ENCODE measurements around the gene UROC1.

The UROC1 gene

DNA sequence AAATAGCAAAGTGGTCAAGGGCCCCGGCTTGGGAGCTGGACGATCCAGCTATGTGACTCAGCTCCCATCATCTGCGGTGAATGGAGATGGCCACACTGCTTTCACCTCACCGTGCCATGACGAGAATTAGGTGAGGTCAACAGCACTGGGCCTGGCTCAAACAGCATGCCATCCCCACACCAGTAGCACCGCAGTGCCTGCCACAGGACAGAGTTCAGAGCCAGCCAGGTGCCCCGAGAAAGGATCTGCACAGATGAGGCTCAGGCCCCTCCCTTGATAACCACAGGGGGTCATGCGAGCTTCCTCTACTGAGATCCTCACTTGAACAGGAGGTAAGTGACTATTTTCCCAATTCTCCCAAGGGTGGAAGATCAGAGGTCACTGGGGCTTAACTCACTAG lies 71.3 kb downstream of the UROC1 start:
- in situ Hi-C loops (cut with MboI; ENCODE audit: low sequenced_read_pairs): no loop called here

DNA sequence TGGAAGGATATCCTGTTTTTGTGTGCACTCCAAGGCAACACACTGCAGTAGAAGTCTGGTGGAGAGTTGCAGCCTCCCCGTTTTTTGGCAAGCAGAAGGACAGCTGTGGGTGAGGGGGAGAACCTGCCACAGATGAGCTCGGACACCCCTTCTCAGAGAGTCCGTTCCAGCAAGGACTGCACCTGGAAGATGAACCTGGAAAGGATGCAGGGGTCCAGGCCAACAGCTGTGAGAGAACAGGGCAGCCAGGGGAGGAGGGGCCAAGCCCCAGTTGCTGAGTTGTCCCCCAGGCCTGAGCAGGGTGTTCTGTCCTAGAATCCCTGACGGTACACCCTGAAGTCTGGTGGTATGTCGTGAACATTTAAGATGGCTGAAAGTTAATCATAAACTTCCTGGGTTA lies 72.1 kb downstream of the UROC1 start:
- in situ Hi-C loops (cut with MboI; ENCODE audit: low sequenced_read_pairs): no loop called here

DNA sequence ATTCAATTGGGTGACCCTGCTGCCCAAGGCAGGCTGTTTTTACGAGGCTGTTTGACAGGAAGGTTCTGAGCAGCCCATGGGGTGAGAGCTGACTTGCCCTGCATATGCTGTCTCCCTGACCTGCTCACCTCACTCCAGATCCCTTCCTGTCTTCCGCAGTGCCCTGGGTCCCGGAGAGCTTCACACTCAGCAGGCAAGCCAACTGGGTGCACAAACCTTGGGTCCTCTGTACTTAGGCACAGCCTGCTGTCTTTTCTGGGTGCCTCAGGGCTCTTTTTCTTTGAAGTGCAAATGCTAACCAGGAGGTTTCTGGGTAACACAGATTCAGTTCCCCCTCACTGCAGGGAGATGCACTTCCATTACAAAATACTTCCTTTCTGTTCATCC lies 74.7 kb downstream of the UROC1 start:
- in situ Hi-C loops (cut with MboI; ENCODE audit: low sequenced_read_pairs): no loop called here

DNA sequence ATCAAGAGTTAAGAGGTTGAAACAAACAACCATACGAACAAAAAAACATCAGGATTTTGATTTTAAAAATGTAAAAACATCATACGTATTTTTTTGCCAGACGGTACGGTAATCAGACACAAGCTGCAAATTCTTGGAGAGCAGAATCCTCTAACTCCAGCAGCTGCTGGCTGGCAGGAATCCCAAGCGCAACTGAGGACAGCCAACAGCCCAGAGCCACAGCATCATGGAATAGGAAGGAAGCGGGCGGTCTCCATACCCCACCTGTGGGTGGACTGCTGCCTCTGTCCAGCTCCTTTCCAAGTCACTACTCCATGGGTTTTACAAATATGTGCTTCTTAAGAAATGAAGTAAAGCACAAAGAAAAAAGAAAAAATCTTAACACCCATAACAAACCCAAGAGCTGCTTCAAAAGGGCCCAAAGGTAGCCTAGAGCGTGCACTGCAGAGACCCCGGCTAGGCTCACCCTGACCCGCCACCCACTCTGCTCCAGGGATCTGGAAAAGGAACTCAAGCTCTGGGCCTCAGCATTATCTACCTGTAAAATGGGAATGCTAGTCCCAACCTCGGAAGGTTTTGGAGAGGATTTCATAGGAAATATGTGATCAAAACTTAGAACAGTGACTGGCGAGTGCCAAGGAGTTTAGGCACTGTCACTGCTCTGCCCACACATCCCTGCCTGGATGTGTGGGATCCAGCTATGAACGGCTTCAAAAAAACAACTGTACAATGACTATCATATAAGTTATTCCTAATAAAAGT lies 75.3 kb downstream of the UROC1 start:
- in situ Hi-C loops (cut with MboI; ENCODE audit: low sequenced_read_pairs): no loop called here

DNA sequence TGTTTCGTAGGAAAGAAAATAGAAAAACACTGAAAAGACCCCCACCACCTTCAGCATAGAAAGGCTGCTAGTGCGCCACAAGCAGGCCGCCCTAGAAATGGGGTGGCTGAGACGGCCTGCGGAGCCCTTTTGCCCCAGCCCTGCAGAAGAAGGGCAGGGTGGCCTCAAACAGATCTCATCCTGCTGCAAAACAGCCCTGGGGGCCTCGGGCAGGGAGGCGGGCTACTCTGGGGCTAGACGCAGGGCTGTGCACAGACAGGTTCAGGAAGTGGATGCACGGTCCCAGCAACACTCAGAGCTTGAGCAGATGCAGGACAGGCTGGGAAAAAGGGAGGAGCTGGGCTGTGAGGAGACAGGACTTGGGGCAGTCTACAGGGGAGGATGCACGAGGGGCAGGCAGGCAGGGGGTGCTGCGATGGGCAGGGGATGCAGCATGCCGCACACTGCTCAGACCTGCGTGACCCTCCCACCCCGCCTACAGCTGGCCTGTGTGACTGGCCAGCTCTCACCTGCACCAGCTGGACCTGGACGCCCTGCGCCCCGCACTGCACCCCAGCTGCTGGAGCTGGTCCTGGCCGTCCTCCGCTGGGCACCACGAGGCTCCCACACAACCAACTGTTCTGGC lies 76.2 kb downstream of the UROC1 start:
- in situ Hi-C loops (cut with MboI; ENCODE audit: low sequenced_read_pairs): no loop called here

DNA sequence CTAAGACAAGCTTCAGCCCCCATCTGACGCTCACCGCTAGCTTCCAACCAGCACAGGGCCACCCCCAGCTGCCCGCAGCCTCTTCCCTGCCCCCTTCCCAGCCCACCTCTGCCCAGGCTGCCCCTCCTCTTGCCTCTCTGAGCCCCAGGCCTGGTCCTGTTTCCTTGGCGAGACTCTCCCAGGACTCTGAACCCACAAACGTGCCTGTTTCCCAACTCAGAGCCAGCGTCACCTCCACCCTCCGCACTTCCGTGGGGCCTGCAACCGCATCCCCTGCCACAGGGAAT lies 76.9 kb downstream of the UROC1 start:
- in situ Hi-C loops (cut with MboI; ENCODE audit: low sequenced_read_pairs): no loop called here

DNA sequence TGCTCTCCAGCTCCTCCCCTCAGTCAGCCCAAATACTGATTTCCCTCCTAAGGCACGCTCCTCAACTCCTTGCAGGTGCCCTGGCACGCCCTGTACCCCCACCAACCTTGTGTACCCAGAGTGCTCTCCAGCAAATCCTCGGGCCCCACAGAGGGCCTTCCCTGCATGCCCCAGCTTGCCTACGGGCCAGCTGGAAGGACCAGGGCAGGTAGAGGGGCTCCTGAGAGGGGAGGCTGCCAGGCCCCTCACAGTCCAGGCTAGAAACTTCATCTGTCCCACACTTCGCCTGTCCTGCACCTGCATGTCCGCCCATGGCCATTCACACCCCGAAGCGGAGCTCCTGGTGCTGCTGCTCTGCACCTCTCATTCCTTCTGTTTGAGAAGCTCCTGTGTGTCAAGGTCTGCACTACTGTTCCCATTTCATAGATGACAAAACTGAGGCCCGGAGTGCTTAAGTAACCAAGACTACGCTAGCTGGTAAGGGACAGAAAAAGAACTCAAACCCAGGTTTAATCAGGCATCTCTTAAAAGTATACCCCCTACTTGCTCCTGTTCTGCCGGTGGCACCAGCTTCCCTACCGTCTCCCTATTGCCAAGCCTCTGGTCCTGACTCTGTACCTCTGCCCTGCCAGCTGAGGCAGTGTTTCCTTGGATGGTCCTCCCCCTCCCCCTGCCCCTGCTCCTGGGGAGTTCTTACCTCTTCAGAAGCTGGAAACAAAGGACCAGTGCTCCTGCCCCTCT lies 77.4 kb downstream of the UROC1 start:
- in situ Hi-C loops (cut with MboI; ENCODE audit: low sequenced_read_pairs): no loop called here

DNA sequence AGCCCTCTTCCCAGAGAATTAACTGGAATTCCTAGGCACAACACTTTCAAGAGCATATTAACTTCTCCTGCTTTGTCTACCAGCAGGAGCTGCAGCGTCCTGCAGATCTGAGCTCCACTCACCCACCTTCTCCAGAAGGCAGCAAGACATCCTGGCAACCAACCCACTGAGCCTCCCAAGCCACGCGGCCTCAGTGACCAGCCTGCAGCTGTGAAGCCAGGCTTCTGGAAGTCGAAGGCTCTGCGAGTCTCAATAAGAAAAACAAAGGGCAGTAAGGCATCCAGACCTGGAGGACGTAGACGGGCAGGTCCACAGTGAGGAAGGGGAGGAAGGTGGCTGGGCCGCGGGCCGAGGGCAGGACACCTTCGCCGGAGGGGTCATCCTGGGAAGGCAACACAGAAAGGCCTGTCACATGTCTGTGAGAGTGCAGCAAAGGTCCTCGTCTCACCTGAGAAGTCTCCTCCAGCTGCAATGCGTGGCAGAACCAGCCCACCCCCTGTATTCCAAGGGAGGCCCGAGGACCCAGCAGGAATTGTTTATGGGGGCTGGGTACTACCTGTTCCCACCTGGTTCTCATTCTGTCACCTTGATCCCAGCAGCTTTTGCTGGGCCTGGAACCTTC lies 78.1 kb downstream of the UROC1 start:
- in situ Hi-C loops (cut with MboI; ENCODE audit: low sequenced_read_pairs): no loop called here

DNA sequence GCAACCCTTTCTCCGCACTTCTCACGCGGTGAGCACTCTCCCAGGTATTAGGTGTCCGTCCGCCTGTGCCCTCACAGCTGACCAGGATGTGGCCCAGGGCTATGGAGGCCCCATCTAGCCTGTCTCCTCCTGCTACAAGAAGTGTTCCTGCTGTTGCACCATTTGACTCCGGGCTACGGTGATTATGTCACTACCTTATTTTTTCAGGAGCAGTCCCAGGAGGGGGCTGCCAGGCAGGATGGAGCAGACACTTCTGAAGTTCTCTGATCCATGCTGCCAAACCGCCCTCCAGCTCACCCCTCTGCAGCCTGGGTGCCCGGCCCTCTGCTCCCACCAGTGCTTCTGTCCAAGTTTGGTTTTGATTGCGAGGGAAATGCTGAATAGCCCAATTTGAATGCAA lies 78.8 kb downstream of the UROC1 start:
- in situ Hi-C loops (cut with MboI; ENCODE audit: low sequenced_read_pairs): no loop called here

DNA sequence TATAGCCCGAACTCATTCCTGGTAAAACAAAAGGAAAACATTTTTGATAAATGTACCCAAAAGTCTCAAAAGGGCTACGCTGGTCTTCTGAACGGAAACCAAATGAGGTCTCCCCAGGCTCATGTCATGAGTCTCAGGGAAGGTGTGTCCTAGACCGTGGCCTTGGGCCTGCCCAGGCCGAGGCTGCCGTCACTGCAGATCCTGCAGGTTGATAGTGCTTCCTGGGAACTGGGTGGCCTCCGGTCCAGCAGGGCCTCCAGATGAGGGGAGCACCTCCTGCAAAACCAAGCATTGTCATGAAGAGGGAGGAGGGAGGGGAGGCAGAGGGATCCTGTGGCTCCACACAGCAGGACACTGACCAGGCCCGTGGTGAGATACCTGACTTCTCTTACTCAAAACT lies 79.4 kb downstream of the UROC1 start:
- in situ Hi-C loops (cut with MboI; ENCODE audit: low sequenced_read_pairs): no loop called here

DNA sequence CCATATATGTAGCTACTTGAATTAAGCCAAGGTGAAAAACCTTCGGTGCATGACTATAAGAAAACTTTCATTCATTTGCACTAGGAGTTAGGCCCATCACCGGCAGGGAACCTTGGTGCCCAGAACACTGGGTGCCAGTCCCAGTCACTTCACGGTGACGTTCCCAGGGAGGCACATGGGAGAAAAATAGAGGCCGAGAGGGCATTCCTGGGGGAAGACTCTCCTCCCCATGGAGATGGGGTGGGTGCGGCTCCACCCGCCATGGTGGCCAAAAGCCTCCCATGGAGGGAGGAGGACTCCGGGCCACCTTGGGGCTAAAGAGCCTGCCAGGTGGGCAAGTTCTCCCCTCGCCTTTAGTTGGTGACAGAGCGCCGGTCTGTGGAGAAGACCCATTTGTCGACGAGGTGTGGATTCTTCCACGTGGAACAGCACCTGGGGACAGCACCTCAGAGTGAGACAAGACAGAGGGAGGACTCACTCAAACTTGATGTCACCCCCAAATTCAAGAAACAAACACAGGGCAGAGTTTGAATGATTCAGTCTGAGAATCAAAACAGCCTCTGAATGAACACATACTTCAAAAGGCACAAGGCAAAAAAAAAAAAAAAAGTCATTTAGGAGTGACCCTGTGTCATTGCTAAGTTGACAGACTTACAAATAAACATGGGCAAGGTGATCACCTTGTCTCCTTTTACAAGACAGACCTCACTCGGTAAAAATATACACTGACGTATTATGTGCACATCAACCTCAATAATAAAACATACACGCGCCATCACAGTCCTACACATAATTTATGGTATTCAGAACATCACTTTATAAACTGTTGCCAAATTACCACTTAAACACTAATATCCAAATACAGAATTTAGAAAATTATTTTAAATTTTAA lies 80.5 kb downstream of the UROC1 start:
- in situ Hi-C loops (cut with MboI; ENCODE audit: low sequenced_read_pairs): no loop called here

DNA sequence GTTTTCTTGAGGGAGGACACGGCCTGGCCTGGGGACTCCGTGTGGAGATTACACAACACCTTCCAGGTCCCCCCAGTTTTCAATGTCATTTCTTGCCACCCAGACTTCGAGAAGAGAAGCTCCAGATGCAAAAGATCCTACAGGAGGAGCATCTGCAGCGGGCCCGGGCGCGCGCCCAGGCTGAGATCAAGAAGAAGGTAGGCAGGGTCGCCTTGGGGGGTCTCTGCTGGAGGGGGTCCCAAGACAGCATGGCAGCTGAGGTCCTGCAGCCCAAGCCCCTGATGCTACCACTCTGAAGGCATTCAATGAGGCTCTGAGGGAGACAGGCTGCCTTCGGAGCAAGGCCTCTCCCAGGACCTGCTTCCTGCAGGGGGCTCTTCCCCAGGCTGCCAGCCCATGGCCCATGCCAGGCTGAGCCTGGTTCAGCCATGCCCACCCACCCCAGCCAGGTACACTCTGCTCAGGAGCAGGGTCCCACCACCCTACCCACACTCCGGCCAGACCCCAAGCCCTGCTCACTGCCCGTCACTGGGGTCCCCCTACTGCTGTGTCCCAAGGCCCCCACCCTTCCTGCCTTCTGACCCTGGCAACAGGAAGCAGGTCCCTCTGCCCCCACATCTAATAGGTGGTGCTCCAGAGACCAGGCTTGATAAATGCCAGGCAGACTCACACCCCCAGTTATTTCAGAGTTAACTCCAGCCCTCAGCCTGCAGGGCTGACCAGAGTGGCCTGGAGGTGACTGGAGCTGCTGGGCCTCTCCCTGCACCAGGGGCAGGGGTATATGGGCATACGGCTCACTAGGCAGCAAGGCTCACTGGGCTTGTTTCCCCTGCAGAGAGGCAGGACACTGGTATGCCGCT lies 81.9 kb downstream of the UROC1 start:
- in situ Hi-C loops (cut with MboI; ENCODE audit: low sequenced_read_pairs): no loop called here

DNA sequence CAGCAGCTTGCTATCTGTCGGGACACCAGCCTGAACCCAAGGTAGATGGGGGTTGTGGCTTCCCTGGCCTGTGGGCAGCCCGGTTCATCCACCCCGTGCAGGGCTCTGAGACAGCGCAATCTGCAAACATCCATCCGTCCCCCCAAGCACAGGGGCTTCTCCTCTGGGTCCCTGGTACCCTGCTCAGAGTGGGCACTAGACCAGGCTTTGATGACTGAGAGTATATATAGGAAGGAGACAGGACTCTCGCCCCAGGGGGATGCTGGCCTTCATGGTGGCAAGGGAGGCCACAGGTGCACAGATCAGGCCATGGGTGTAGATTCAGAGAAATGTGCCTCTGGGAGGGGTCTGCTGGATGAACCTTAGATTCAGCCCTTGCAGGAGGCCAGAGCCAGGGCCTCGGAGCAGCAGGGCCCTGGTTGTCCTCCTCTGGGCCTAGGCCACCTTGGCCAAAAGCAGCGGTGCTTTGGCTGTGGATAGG lies 82.6 kb downstream of the UROC1 start:
- in situ Hi-C loops (cut with MboI; ENCODE audit: low sequenced_read_pairs): no loop called here

DNA sequence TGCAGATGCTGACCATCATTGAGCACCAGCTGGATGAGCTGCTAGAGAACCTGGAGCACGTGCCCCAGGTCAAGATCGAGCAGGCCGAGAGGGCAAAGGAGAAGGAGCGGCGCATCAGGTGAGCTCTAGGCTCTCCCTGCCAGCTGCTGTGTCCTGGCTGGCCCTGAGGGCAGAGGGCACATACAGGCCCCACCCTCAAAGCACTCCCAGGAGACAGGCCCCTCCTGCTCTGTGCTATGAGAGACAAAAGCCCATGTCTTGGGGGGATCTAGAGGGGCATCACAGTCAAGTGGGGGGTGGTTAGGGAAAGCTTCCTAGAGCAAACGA lies 83.3 kb downstream of the UROC1 start:
- in situ Hi-C loops (cut with MboI; ENCODE audit: low sequenced_read_pairs): no loop called here

DNA sequence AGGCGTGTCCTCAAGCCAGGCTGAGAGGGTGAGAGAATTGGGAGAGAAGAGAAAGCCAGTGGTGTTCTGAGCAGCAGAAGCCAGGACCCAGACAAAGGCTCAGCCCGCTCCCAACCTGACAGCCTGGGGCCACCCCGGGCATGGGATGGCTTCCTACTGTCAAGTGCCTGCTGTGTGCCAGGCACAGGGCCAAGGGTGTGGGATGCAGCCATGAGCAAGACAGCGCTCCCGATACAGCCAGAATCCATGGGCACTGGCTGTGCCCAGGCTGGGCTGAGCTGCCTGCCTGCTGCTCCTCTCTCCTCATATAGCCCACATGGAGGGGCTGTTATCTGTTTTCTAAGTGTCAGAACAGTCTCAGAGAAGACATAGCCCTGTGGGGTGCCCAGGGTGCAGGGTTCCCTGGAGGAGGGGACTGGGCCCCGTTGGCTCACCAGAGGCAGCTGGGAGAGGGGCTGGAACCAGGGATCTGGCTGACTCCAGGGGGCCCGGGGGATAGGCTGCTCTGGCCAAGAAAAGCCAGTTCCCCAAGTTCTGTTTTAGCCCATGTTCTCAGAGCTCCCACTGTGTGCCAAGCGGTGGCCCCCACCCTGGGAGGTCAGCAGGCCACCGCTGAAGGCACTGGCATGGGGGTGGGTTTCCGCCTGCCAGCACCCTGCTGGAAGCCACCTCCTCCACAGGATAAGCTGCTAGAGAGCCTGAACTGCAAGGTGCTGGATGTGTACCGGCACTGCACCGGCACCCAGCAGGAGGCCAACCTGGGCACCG lies 83.9 kb downstream of the UROC1 start:
- in situ Hi-C loops (cut with MboI; ENCODE audit: low sequenced_read_pairs): no loop called here

DNA sequence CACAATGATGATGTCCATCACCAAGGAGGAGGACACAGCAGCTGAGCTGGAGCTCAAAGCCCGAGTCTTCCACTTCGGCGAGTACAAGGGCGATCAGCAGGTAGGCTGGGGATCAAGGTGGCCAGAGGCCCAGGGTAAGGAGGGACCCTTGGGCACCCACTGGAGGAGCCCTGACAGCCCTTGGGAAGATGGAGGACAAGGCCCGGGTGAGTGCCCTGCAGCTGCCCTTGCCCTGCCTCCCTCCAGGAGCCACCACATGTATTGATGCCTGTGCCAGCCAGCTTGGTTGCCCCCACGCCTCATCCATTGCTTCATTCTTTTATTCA lies 84.5 kb downstream of the UROC1 start:
- in situ Hi-C loops (cut with MboI; ENCODE audit: low sequenced_read_pairs): no loop called here

DNA sequence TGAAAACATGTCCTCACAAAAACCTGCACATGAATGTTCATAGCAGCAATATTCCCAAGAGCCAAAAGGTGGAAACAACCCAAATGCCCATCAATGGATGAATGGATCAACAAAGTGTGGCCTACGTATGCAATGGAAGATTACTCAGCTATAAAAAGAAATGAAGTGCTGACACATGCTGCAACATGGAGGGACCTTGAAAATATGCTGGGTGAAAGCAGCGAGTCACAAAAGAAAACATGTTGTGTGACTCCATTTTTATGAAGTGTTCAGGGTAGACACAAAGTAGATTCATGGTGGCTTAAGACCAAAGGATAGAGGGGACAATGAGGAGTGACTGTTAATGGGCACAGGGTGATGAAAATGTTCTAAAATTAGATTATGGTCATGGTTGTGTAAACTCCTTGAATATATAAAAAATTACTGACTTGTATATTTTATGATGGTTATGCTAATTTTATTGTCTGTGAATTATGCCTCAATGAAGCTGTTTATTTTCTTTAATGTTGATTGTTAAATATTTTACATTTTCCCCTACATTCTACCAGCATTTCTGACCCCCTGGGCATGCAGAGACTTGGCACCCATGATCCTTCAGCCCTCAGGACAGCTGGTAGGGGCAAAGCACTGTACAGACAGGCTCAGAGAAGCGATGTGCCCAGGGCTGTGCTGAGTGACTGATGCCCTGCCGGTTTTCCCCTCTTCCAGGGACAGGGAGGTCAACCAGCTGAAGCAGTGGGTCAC lies 85.0 kb downstream of the UROC1 start:
- in situ Hi-C loops (cut with MboI; ENCODE audit: low sequenced_read_pairs): no loop called here

Data from HL-60/S4 treated with phorbol 12-myristate 13-acetate at 8.2 ng/mL for 4 days and 3 days (cell line).